MM.1S (cell line): Measurements from ENCODE around the gene FAM83F.

Source experiments
- CTCF ChIP-seq: fragments of 300-600 bp; sonication (generic); IDR thresholded peaks from 2 replicates; pipeline ENCODE4 v1.5.1; 2016; ENCODE audit warnings: antibody characterized with exemption, low read length, mixed read lengths
- EZH2 ChIP-seq: fragments of 300-600 bp; sonication (generic); optimal IDR thresholded peaks from 2 replicates; pipeline ENCODE3; 2017; ENCODE audit warnings: low read depth, mild to moderate bottlenecking, antibody characterized with exemption, low read length, mixed read lengths

- no peak for TF ChIP-seq CTCF
- no peak for TF ChIP-seq EZH2
Measured at GRCh38 chr22:40030026-40030757, 35.4 kb downstream of the FAM83F start.
